ENCODE measurements around the gene OR10A3. TPM values are rescaled to one million over a fixed set of nuclear protein-coding genes. Genes with fewer than 3 reads are reported as not detected.

Gene OR10A3
- total and polyA plus RNA-seq, 2 of the 8 experiments (the other 6 are each of a cell fraction or from before 2014, with no cell fraction given) = not detected

GRCh38 chr11:7941146-7941545 lies 362 bp downstream of the OR10A3 start (continued):
- TF ChIP-seq CTBP2 (IDR thresholded peaks at IDR 0.05; ENCODE audit: borderline replicate concordance, insufficient read depth, insufficient read length, low read length) (no peak), SIN3A (conservative IDR thresholded peaks at IDR 0.05 in 1 of 2, IDR thresholded peaks at IDR 0.05 in 1 of 2; ENCODE audit: low read depth in 1 of 2, low read length in 2 of 2) (no peak), CHD7 (IDR thresholded peaks at IDR 0.05; ENCODE audit: insufficient replicate concordance, low read length) (no peak)

Measured in H1 (cell line).